ENCODE results near the gene EFEMP1.

DNA sequence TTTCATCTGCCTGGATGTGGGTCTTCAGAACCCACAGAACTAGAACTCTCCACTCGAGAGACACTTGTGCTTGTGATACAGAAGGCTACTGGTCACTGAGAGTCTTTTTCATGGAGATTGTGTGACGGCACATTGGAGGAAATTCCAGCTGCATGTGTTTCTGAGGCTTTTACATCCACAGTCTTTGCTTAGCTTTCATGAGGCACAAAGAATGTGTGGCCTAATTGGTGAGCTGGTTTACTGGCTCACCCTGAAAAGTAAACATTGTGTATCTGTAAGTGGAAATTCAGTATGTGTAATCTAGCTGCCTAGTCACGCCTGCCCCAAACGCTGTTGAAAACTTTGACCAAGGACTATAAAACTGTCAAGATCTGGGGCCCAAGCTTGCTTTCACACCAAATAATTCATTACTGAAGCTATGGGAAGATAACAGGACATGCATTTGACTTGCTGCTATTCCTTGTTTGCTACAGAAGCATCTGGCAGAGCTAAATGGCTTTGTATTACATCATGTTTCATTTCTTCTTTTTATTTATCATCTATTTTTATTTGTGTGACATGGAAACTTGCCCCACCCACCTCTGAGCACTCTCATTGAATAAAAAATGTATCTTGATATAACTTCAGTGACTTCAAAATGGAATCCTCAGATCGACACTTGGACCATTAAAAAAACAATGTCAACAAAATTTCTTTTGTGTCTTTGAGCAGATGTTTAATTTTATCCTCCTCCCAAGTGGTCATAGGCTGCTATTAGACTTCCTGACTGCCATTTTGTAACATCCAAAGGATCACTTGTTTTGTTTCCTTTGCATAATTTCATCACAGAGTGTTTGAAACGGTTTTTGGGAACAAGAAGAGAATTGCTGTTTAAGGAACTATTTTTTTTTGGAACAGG is 80.2 kb downstream of the EFEMP1 start:
- TF ChIP-seq POLR2A (IDR thresholded peaks at IDR 0.05), result no peak
- TF ChIP-seq, protein P1, sequence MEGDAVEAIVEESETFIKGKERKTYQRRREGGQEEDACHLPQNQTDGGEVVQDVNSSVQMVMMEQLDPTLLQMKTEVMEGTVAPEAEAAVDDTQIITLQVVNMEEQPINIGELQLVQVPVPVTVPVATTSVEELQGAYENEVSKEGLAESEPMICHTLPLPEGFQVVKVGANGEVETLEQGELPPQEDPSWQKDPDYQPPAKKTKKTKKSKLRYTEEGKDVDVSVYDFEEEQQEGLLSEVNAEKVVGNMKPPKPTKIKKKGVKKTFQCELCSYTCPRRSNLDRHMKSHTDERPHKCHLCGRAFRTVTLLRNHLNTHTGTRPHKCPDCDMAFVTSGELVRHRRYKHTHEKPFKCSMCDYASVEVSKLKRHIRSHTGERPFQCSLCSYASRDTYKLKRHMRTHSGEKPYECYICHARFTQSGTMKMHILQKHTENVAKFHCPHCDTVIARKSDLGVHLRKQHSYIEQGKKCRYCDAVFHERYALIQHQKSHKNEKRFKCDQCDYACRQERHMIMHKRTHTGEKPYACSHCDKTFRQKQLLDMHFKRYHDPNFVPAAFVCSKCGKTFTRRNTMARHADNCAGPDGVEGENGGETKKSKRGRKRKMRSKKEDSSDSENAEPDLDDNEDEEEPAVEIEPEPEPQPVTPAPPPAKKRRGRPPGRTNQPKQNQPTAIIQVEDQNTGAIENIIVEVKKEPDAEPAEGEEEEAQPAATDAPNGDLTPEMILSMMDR (IDR thresholded peaks at IDR 0.05), result no peak

Data from esophagus squamous epithelium (tissue), 4 donors.